Panc1 (cell line): Measurements from ENCODE around the gene THEMIS2. TPM values are rescaled to one million over a fixed set of nuclear protein-coding genes. Genes with fewer than 3 reads are reported as not detected.
"Not testable (repeated sequence)": the region's sequence is repeated elsewhere in the genome, so short reads cannot be mapped to it uniquely, and the experiment has no call there.

Experiments
- ATAC-seq: fragments of 200-7000 bp; cut with Tn5 transposase; 2 replicates; pipeline ENCODE4 v1.9.1; 2020; ENCODE audit warnings: mild to moderate bottlenecking, moderate library complexity
- BruUV-seq: library from RNA; stranded (reverse); fragments of 400-500 nt; replicated peaks from 2 replicates; lab custom pipeline; 2021; lab: Mats Ljungman, UMichigan
- CTCF ChIA-PET: fragments of 300-600 bp; sonication (Branson Sonifier 250); formaldehyde crosslinking; loops from one replicate; lab custom pipeline; 2022; ENCODE audit warnings: antibody characterized with exemption; lab: Charles Lee
- POLR2A ChIA-PET: fragments of 300-600 bp; sonication (Branson Sonifier 250); formaldehyde crosslinking; loops from one replicate; lab custom pipeline; 2022; ENCODE audit warnings: antibody characterized with exemption; lab: Charles Lee
- DNase-seq: peaks from one replicate; pipeline ENCODE4 v3.0.0-alpha.2; 2010; ENCODE audit warnings: low read depth, low spot score
- H3K27ac ChIP-seq: 2 replicates; pipeline ENCODE4 v1.5.1; 2011; ENCODE audit warnings: mild to moderate bottlenecking, low read length, inconsistent platforms
- H3K27me3 ChIP-seq: fragments of 200-500 bp; sonication (Bioruptor generic); 2 replicates; pipeline ENCODE4 v1.6.0; 2014; ENCODE audit warnings: low read length, inconsistent platforms; ENCODE audit not compliant: control insufficient read depth, insufficient read depth
- H3K36me3 ChIP-seq: fragments of 200-500 bp; sonication (Bioruptor generic); 2 replicates; pipeline ENCODE4 v1.5.1; 2014; ENCODE audit warnings: inconsistent platforms, mild to moderate bottlenecking, low read length, moderate library complexity; ENCODE audit not compliant: control insufficient read depth, insufficient read depth
- H3K4me1 ChIP-seq: 2 replicates; pipeline ENCODE4 v1.5.1; 2011; ENCODE audit warnings: inconsistent platforms, mild to moderate bottlenecking, low read length, moderate library complexity; ENCODE audit not compliant: control insufficient read depth, insufficient read depth
- H3K4me3 ChIP-seq, 2 experiments: 2 replicates each; pipeline ENCODE4 v1.5.1; 2011 to 2012; ENCODE audit warnings: low read depth in 2 of 2, low read length in 2 of 2, mild to moderate bottlenecking in 2 of 2, inconsistent platforms in 1 of 2, moderate library complexity in 1 of 2
- H3K9me3 ChIP-seq: fragments of 200-500 bp; sonication (Bioruptor generic); 2 replicates; pipeline ENCODE4 v1.5.1; 2014; ENCODE audit warnings: low read depth, mild to moderate bottlenecking, inconsistent platforms, low read length, moderate library complexity; ENCODE audit not compliant: control insufficient read depth, insufficient read depth
- CTCF ChIP-seq: fragments of 450-650 bp; IDR thresholded peaks from 2 replicates; pipeline ENCODE4 v1.5.1; 2017; ENCODE audit warnings: mild to moderate bottlenecking
- POLR2AphosphoS5 ChIP-seq: IDR thresholded peaks from 2 replicates; pipeline ENCODE4 v1.6.1; 2012; ENCODE audit warnings: mild to moderate bottlenecking, low read depth, low read length, moderate library complexity
- REST ChIP-seq, 2 experiments: IDR thresholded peaks; 2 replicates each; pipeline ENCODE4 v1.6.1; 2011 to 2012; ENCODE audit warnings: low read depth in 2 of 2, control low read depth in 1 of 2, low read length in 1 of 2, mild to moderate bottlenecking in 1 of 2, moderate library complexity in 1 of 2; ENCODE audit not compliant: insufficient read depth in 1 of 2
- SIN3A ChIP-seq: IDR thresholded peaks from 2 replicates; pipeline ENCODE4 v1.6.1; 2012; ENCODE audit warnings: low read depth, mild to moderate bottlenecking, low read length, moderate library complexity, borderline replicate concordance; ENCODE audit not compliant: insufficient read depth
- TCF7L2 ChIP-seq: IDR thresholded peaks from 2 replicates; pipeline ENCODE4 v1.6.1; 2011; ENCODE audit warnings: mild to moderate bottlenecking, low read depth, low read length, inconsistent platforms
- in situ Hi-C: cut with HindIII; loops from 2 replicates; pipeline ENCODE4 v1.10.0; 2016; ENCODE audit warnings: low sequenced_read_pairs, low pct_unique_long_range_greater_than_20kb
- intact Hi-C: fragments of 100-400 bp; cut with micrococcal nuclease; formaldehyde crosslinking; loops from one replicate; pipeline ENCODE4 v1.10.0; 2022; ENCODE audit not compliant: unreplicated experiment
- total RNA-seq: library from RNA; stranded (reverse); gene quantifications from one replicate; pipeline ENCODE4 v1.2.1, GENCODE V29; 2021; ENCODE audit not compliant: unreplicated experiment

THEMIS2 gene
- total RNA-seq, 1 experiment from 2014 or later, result 4.2 TPM

GRCh38 chr1:27869719-27870085 lies 2.6 kb upstream of the THEMIS2 start:
- Histone ChIP-seq H3K27me3 (no peaks in the 10 kb centered on the region), H3K4me3 (no peak overlapping the region), H3K36me3 (no peaks in the 10 kb centered on the region), H3K27ac (no peak overlapping the region), H3K9me3 (no peaks in the 10 kb centered on the region), H3K4me1 (no peaks in the 10 kb centered on the region; the same call in 1 of the 2 replicates)
- intact Hi-C loops (no loop called here), in situ Hi-C loops (no loop called here)
- no peak for TF ChIP-seq REST (IDR thresholded peaks at IDR 0.05; ENCODE audit: insufficient read depth in 1 of 2, low read depth in 2 of 2, low read length in 1 of 2)
- TF ChIP-seq TCF7L2, result no peak
- TF ChIP-seq SIN3A, result no peak
- no peak for TF ChIP-seq CTCF
- no peak for TF ChIP-seq POLR2AphosphoS5
- ChIA-PET CTCF (no interaction called here), POLR2A (no interaction called here)
- BruUV-seq, result no TSS peak
- ATAC-seq, result no peak
- DNase-seq, result no peak

GRCh38 chr1:27871076-27871475 lies 1.3 kb upstream of the THEMIS2 start:
- H3K27ac ChIP-seq, intact Hi-C loops, H3K36me3 ChIP-seq, H3K4me3 ChIP-seq, H3K4me1 ChIP-seq, POLR2A ChIA-PET, BruUV-seq, CTCF ChIA-PET, in situ Hi-C loops, ATAC-seq, H3K9me3 ChIP-seq, H3K27me3 ChIP-seq, DNase-seq: not testable (repeated sequence)

- DNase-seq (no peak), ATAC-seq (peak; percentile 36)
- Histone ChIP-seq H3K4me3 (peak overlapping the region; percentile 61 to 70), H3K36me3 (no peaks in the 10 kb centered on the region), H3K27ac (peak overlapping the region; percentile 31), H3K9me3 (no peaks in the 10 kb centered on the region), H3K27me3 (no peaks in the 10 kb centered on the region), H3K4me1 (no peaks in the 10 kb centered on the region; the same call in none of the 2 replicates)
- in situ Hi-C loops, result no loop called here
- intact Hi-C loops, result no loop called here
- BruUV-seq, result no TSS peak
- ChIA-PET CTCF (interaction anchor here (1.4 kb wide), 1 partner anchor 15 kb away, joined by 6 read pairs; no protein-coding TSS in a partner anchor), POLR2A (interaction anchor here (0.5 kb wide), 1 partner anchor 147 kb away, joined by 7 read pairs; the partner anchor contains the start of gene FAM76A)
- no peak for TF ChIP-seq TCF7L2
- no peak for TF ChIP-seq SIN3A
- no peak for TF ChIP-seq POLR2AphosphoS5
- TF ChIP-seq CTCF, result no peak
- no peak for TF ChIP-seq REST (IDR thresholded peaks at IDR 0.05; ENCODE audit: insufficient read depth in 1 of 2, low read depth in 2 of 2, low read length in 1 of 2)
Observed at GRCh38 chr1:27872802-27873551, 633 bp downstream of the THEMIS2 start.
